GM23248 (cell line): ENCODE data around the gene CBL.

ENCODE experiments used
- EZH2 ChIP-seq: fragments of 200-600 bp; sonication (generic); IDR thresholded peaks from 2 replicates; pipeline ENCODE4 v1.6.1; 2018; ENCODE audit warnings: antibody characterized with exemption, mild to moderate bottlenecking; ENCODE audit not compliant: insufficient read depth, poor library complexity, severe bottlenecking
- EZH2phosphoT487 ChIP-seq: fragments of 200-600 bp; sonication (generic); IDR thresholded peaks from 2 replicates; pipeline ENCODE4 v1.6.1; 2018; ENCODE audit warnings: antibody characterized with exemption, moderate library complexity, mild to moderate bottlenecking, low read depth; ENCODE audit not compliant: insufficient read depth

GRCh38 chr11:119205080-119205479 is 1.1 kb upstream of the CBL start:
- TF ChIP-seq EZH2 (no peak), EZH2phosphoT487 (no peak)
